ENCODE measurements around the gene COL9A2.
A peak's percentile ranks its signal among the peaks of the same experiment; 100 is the strongest.
"Not testable (repeated sequence)": the region's sequence is repeated elsewhere in the genome, so short reads cannot be mapped to it uniquely, and the experiment has no call there.

COL9A2 gene

GRCh38 chr1:40316595-40317393 lies at the start of gene COL9A2:
Gene COL9A2, minus strand, starts transcription at chr1:40317286. Its CDS starts 89 bp downstream, at chr1:40317197.
- no peak for FAIRE-seq

GRCh38 chr1:40363721-40364120 lies 46.6 kb upstream of the COL9A2 start:
- no peak for FAIRE-seq

GRCh38 chr1:40362699-40363098 lies 45.6 kb upstream of the COL9A2 start:
- FAIRE-seq: no peak

- no peak for FAIRE-seq
These were observed 45.1 kb upstream of the COL9A2 start for GRCh38 chr1:40362199-40362598.

- no peak for FAIRE-seq
These were observed 44.6 kb upstream of the COL9A2 start for GRCh38 chr1:40361637-40362036.

GRCh38 chr1:40361201-40361600 lies 44.1 kb upstream of the COL9A2 start:
- FAIRE-seq: no peak

- FAIRE-seq: no peak
These were observed 43.5 kb upstream of the COL9A2 start for GRCh38 chr1:40360631-40361030.

GRCh38 chr1:40357625-40358024 lies 40.5 kb upstream of the COL9A2 start:
- no peak for FAIRE-seq

- no peak for FAIRE-seq
These were observed 36.0 kb upstream of the COL9A2 start for GRCh38 chr1:40353082-40353481.

- no peak for FAIRE-seq
These were observed 35.0 kb upstream of the COL9A2 start for GRCh38 chr1:40352126-40352525.

- no peak for FAIRE-seq
These were observed 34.0 kb upstream of the COL9A2 start for GRCh38 chr1:40351124-40351523.

- FAIRE-seq: no peak
These were observed 33.3 kb upstream of the COL9A2 start for GRCh38 chr1:40350391-40350790.

GRCh38 chr1:40344597-40344996 lies 27.5 kb upstream of the COL9A2 start:
- FAIRE-seq: no peak

- not testable (repeated sequence) for FAIRE-seq
These were observed 25.3 kb upstream of the COL9A2 start for GRCh38 chr1:40342381-40342717.

- FAIRE-seq: no peak
These were observed 24.6 kb upstream of the COL9A2 start for GRCh38 chr1:40341491-40342380.

GRCh38 chr1:40339420-40340323 lies 22.6 kb upstream of the COL9A2 start:
- no peak for FAIRE-seq

- FAIRE-seq: peak; percentile 31
These were observed 21.8 kb upstream of the COL9A2 start for GRCh38 chr1:40338745-40339419.

- FAIRE-seq: no peak
These were observed 20.4 kb upstream of the COL9A2 start for GRCh38 chr1:40337443-40337842.

- FAIRE-seq: peak; percentile 70
These were observed 15.6 kb upstream of the COL9A2 start for GRCh38 chr1:40332695-40333094.

GRCh38 chr1:40331403-40331802 lies 14.3 kb upstream of the COL9A2 start:
- not testable (repeated sequence) for FAIRE-seq

- FAIRE-seq: no peak
These were observed 2.0 kb upstream of the COL9A2 start for GRCh38 chr1:40318970-40319621.

- no peak for FAIRE-seq
These were observed 1.4 kb upstream of the COL9A2 start for GRCh38 chr1:40318476-40318875.
